ENCODE measurements around the gene NPLOC4. TPM values are rescaled to one million over a fixed set of nuclear protein-coding genes. Genes with fewer than 3 reads are reported as not detected.

NPLOC4 gene
- total and polyA plus RNA-seq, 9 of the 15 experiments (the other 6 are each of a cell fraction or from before 2014, with no cell fraction given), result 1.5 to 116 (median 64.5) TPM

DNA sequence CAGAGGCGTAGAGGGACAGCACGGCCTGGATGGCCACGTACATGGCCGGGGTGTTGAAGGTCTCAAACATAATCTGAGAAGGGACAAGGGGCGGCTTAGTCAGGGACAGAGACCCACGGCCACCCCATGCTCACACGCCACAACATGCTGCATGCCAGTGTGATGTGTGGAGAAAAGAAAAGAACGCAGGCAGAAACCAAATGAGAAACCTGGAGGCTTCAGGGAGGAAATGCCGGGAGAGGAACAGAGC is 125.4 kb downstream of the NPLOC4 start:
- ChIA-PET CTCF (ENCODE audit: low intra/inter-chr PET ratio) (no interaction called here), POLR2A (interaction anchor here (0.6 to 6.4 kb wide), 17 partner anchors 12 to 467 kb away, joined by 3 to 132 read pairs (median 3); partner anchors contain the start of genes FAAP100 and SLC38A10)
- Histone ChIP-seq H3K9me3 (replicated peaks; ENCODE audit: control insufficient read depth, insufficient read depth, low read depth, low read length) (0 out of 2 replicates have a peak, but pooled peaks cover 1% of the 10 kb centered on the region), H3K27me3 (ENCODE audit: control insufficient read depth in 2 of 2, insufficient read depth in 2 of 2, low read length in 2 of 2) (no peaks in the 10 kb centered on the region), H3K4me1 (replicated peaks in 1 of 2; ENCODE audit: control insufficient read depth in 2 of 2, insufficient read depth in 2 of 2, low read length in 2 of 2) (peaks cover 35 to 56% of the 10 kb centered on the region in 2 experiments; a peak in 4 of 5 replicates), H3K79me2 (ENCODE audit: control insufficient read depth, insufficient read depth, low read length) (peaks cover 37% of the 10 kb centered on the region), H3K4me2 (ENCODE audit: insufficient read depth, low read length) (peak overlapping the region; percentile 94), H3K36me3 (ENCODE audit: control insufficient read depth, insufficient read depth, low read length) (peaks cover 37% of the 10 kb centered on the region), H4K20me1 (replicated peaks; ENCODE audit: control insufficient read depth, insufficient read depth, low read length) (peaks cover 38% of the 10 kb centered on the region), H2AFZ (ENCODE audit: low read depth, low read length) (no peak overlapping the region), H3K9ac (ENCODE audit: insufficient read depth in 1 of 2, low read depth in 2 of 2, low read length in 2 of 2) (peak overlapping the region; percentile 94 to 100), H3K9me1 (ENCODE audit: control insufficient read depth, insufficient read depth, low read length) (peaks cover 9% of the 10 kb centered on the region), H3K4me3 (peak overlapping the region; percentile 86), H3K27ac (ENCODE audit: extremely low read depth, low read depth, low read length) (peak overlapping the region; percentile 84)
- 16% methylated on average over 9 of the region's 9 CpGs for WGBS (ENCODE audit: insufficient coverage, low coverage, missing lambda C conversion rate)
- BruUV-seq (replicated peaks), result no TSS peak
- no peak for FAIRE-seq
- in situ Hi-C loops (cut with MboI) (no loop called here), intact Hi-C loops (cut with micrococcal nuclease) (no loop called here)
- no peak for DNase-seq (ENCODE audit: extremely low read depth in 1 of 4, low spot score in 3 of 4)
- TF ChIP-seq, protein P1, sequence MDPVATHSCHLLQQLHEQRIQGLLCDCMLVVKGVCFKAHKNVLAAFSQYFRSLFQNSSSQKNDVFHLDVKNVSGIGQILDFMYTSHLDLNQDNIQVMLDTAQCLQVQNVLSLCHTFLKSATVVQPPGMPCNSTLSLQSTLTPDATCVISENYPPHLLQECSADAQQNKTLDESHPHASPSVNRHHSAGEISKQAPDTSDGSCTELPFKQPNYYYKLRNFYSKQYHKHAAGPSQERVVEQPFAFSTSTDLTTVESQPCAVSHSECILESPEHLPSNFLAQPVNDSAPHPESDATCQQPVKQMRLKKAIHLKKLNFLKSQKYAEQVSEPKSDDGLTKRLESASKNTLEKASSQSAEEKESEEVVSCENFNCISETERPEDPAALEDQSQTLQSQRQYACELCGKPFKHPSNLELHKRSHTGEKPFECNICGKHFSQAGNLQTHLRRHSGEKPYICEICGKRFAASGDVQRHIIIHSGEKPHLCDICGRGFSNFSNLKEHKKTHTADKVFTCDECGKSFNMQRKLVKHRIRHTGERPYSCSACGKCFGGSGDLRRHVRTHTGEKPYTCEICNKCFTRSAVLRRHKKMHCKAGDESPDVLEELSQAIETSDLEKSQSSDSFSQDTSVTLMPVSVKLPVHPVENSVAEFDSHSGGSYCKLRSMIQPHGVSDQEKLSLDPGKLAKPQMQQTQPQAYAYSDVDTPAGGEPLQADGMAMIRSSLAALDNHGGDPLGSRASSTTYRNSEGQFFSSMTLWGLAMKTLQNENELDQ (CRISPR knock-in tag; IDR thresholded peaks at IDR 0.05; ENCODE audit: borderline replicate concordance), result peak; percentile 38; the same call in 1 of the 2 replicates
- TF ChIP-seq FOXK1 (CRISPR knock-in tag; IDR thresholded peaks at IDR 0.05; ENCODE audit: borderline replicate concordance) (0 out of 2 replicates have a peak, but pooled peaks have one; percentile 50), HNRNPUL1 (IDR thresholded peaks at IDR 0.05; ENCODE audit: low read length) (no peak)
- TF ChIP-seq, protein P2, sequence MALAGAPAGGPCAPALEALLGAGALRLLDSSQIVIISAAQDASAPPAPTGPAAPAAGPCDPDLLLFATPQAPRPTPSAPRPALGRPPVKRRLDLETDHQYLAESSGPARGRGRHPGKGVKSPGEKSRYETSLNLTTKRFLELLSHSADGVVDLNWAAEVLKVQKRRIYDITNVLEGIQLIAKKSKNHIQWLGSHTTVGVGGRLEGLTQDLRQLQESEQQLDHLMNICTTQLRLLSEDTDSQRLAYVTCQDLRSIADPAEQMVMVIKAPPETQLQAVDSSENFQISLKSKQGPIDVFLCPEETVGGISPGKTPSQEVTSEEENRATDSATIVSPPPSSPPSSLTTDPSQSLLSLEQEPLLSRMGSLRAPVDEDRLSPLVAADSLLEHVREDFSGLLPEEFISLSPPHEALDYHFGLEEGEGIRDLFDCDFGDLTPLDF (CRISPR knock-in tag; IDR thresholded peaks at IDR 0.05), result 0 out of 2 replicates have a peak, but pooled peaks have one; percentile 14
- ATAC-seq, result no peak

Measured in K562 (cell line).